ELR (cell line): ENCODE results near the gene ASB4.
"Not testable (repeated sequence)": the region's sequence is repeated elsewhere in the genome, so short reads cannot be mapped to it uniquely, and the experiment has no call there.

Source experiments
- DNase-seq: peaks from one replicate; pipeline ENCODE4 v3.0.0-alpha.2; 2015; ENCODE audit warnings: low read depth

Gene ASB4, protein sequence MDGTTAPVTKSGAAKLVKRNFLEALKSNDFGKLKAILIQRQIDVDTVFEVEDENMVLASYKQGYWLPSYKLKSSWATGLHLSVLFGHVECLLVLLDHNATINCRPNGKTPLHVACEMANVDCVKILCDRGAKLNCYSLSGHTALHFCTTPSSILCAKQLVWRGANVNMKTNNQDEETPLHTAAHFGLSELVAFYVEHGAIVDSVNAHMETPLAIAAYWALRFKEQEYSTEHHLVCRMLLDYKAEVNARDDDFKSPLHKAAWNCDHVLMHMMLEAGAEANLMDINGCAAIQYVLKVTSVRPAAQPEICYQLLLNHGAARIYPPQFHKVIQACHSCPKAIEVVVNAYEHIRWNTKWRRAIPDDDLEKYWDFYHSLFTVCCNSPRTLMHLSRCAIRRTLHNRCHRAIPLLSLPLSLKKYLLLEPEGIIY

DNA sequence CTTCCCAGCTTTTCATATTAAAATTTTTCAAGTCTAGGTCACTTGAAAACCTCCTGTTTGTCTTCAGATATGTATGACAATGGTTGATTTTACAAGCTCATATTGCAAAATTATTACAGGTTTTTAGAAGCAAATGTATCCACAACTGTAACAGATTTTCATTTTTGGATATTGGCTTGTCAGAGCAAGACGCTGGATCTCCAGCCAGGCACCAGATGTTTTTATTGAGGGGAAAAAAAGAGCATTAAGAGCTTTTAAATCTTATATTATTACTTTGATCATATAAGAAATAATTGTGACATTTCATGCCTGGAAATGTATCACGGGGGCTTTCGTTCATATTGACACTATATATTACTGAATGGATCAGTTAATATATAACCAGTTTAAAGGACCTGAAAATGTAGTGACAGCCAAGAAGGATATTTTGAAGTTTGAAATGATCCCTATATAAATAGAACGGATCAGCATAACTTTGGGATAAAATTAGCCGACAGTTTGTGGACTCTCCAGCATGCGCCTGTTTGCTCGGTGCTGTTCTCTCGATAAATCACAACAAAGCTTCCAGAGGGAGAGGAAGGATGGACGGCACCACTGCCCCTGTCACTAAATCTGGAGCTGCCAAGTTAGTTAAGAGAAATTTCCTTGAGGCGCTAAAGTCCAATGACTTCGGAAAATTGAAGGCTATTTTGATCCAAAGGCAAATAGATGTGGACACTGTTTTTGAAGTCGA is at the start of gene ASB4:
Gene ASB4 (plus strand): TSS at position 553 of the 733 bp plus-strand sequence. CDS start 29 bp downstream, at position 582.
- DNase-seq = no peak

- DNase-seq = no peak
Measured at GRCh38 chr7:95436407-95436806, 49.3 kb upstream of the ASB4 start.

- DNase-seq = no peak
Measured at GRCh38 chr7:95440394-95441038, 45.2 kb upstream of the ASB4 start.

- no peak for DNase-seq
Measured at GRCh38 chr7:95441042-95441823, 44.5 kb upstream of the ASB4 start.

DNA sequence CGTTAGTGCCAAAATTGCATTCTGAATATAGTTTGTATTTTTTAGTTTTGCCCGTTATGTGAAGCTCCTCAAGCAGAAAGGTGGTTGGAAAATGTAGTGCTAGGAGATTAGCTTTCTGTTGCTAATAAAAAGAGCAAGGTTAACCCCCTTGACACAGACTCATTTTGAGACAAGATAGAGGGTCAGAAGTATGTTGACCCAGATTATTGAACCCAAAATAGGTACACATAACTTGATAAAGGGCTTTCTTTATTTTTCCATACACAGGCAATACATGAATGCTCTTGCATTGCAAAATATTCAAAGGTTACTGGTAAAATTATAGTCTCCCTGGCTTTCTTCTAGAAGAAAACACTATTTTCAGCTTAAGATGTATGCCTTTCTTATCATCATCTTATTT is 40.9 kb upstream of the ASB4 start:
- DNase-seq = no peak

- DNase-seq = no peak
Measured at GRCh38 chr7:95446618-95447017, 39.1 kb upstream of the ASB4 start.

GRCh38 chr7:95454438-95455045 is 31.2 kb upstream of the ASB4 start:
- no peak for DNase-seq

- DNase-seq = no peak
Measured at GRCh38 chr7:95457947-95458346, 27.8 kb upstream of the ASB4 start.

GRCh38 chr7:95460653-95461052 is 25.1 kb upstream of the ASB4 start:
- not testable (repeated sequence) for DNase-seq

- DNase-seq = no peak
Measured at GRCh38 chr7:95467912-95468607, 17.7 kb upstream of the ASB4 start.

DNA sequence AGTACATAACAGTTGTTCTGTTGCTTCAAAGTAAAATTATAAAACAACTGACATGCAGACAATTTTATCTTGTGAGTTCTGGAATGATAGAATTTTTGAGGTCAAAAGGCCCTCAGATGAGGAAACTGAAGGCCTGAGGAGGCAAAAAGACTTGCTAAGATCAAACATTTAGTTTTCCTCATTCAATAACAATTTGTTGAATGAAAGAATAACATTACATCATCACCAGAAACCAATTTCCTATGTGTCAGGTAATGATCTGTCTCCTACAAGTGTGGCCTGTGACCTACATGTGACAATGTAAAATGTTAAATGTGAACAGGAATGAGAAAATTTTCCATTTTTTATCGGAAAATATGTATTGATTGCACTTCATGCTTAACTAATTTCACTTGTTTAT is 16.6 kb upstream of the ASB4 start:
- no peak for DNase-seq

GRCh38 chr7:95469848-95470247 is 15.9 kb upstream of the ASB4 start:
- no peak for DNase-seq

- DNase-seq = peak; percentile 38
Measured at GRCh38 chr7:95470452-95470851, 15.3 kb upstream of the ASB4 start.

GRCh38 chr7:95471071-95471470 is 14.7 kb upstream of the ASB4 start:
- DNase-seq = no peak

GRCh38 chr7:95472581-95473161 is 13.1 kb upstream of the ASB4 start:
- peak; percentile 12 for DNase-seq

DNA sequence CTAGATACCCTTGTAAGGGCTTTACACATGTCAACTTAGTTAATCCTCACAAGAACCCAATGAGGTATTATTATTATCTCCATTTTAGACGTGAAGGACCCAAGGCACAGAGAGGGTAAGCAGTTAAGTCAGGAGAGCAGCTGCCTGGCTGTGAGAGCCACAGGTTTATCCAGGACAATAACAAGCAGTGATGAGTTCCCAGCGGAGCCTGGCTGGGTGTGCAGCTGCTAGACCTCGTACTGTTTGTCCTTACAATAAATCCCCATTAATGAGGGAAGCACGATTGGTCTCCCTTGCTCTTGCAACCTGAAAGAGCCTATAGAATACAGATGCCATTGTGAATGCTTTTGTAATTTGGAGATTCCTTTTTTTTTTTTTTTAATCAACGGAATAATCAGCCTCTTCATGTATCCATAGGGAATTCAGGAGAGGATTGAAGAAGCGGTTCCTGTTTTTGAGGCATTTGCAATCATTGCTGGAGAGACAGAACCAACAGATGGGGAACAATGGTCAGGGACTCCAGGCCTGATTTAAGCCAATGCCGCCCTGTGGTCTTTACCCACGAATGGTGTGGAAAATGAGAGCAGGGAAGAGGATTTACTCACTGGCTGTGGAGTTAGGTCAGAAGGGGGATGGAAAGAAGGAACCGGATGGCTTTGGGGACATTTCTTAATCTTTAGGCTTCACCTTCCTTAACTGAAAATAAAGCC is 12.3 kb upstream of the ASB4 start:
- DNase-seq = no peak

DNA sequence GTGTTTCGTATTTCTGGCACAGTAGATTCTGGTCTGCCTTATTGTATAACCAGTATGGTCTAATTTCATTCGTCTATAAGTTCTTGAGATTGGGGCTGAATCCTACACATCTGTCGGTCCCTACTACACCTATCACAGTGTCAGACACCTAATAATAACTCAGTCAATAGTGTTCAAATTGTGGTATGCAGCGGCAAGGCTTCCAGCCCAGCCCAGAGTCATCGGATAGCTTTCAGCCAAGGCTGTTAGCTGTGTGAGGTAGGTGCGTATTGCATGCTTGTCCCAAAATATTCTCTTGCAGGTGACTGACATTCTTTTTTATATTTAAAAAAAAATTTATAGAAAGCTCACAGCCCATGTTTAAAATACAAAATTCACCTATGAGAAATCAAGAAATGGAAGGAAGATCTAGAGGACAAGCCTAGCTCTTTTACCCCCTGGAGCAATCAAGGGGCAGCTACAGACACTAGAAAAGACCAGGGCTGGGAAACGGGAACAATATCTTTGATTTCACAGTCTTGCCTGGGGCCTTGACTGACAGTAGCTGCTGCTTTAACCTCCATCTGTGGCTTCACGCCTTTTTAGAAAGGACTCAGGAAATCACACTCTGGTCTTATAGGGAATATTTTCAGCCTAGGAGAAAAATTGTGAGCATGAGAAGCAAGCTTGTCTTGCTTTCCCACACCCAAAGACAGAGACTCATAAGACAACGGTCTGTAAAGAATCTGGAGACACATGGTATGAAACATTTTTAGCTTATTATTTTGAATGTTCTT is 9.5 kb upstream of the ASB4 start:
- no peak for DNase-seq

DNA sequence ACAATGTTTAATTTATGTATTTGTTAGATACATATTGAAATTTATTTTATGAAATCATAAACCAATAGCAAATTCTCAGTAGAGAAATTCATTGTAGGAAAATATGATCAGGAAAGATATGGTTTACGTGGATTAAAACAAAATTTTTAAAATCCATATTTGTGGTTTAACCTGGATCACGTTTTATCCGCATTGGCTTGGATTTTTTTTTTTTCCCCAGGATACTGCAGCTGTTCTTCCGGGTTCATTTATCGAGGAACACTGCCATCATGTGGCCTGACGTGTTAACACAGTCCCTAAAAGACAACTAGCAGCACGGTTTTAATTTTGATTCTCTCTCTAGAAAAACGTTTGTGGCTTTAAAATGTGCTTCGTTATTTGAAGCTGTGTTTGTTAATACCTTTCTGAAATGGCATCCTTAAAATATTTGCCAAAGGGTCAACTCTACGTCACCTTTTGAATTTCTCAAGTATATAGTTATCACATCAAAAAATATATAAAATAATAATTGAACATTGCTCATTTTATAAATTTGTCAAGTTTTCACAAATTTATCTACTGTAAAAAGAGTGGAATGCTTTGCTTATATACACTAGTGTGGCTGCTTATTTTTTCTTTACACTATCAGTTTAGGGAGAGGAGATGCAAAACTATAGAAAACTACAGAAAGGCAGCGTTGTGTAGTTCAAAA is 8.7 kb upstream of the ASB4 start:
- DNase-seq = peak; percentile 78
